Measurements from ENCODE around the gene ACVR1B. TPM values are rescaled to one million over a fixed set of nuclear protein-coding genes. Genes with fewer than 3 reads are reported as not detected.

ACVR1B gene
- total RNA-seq, 2 donors from 2014 or later = 16.6 to 17.5 TPM

- H3K27me3 Mint-ChIP-seq = peaks cover 12 to 19% of the 10 kb centered on the region in 2 donors
- no peak overlapping the region for H3K4me3 Mint-ChIP-seq
- ATAC-seq = peak in 1 of 2 donors; percentile 28
- no peak for DNase-seq (ENCODE audit: low spot score)
- peaks cover 6% of the 10 kb centered on the region for H3K9me3 Mint-ChIP-seq
- H3K27ac Mint-ChIP-seq = no peak overlapping the region
- H3K36me3 Mint-ChIP-seq = peaks cover 14% of the 10 kb centered on the region
- H3K4me1 Mint-ChIP-seq (ENCODE audit: low read depth in 2 of 2) = peaks cover 0 to 9% of the 10 kb centered on the region in 2 donors
These were observed 8.9 kb upstream of the ACVR1B start for GRCh38 chr12:51942501-51943000.

- no peak for ATAC-seq
- peaks cover 14% of the 10 kb centered on the region for H3K36me3 Mint-ChIP-seq
- peaks cover 0 to 9% of the 10 kb centered on the region in 2 donors for H3K4me1 Mint-ChIP-seq (ENCODE audit: low read depth in 2 of 2)
- H3K27ac Mint-ChIP-seq = no peak overlapping the region
- no peak overlapping the region for H3K4me3 Mint-ChIP-seq
- no peak for DNase-seq (ENCODE audit: low spot score)
- peaks cover 6% of the 10 kb centered on the region for H3K9me3 Mint-ChIP-seq
- H3K27me3 Mint-ChIP-seq = peaks cover 19% of the 10 kb centered on the region in 2 donors
These were observed 8.2 kb upstream of the ACVR1B start for GRCh38 chr12:51943346-51943745.

GRCh38 chr12:51944608-51945233, 6.8 kb upstream of the ACVR1B start:
- Mint-ChIP-seq H3K36me3 (peaks cover 14% of the 10 kb centered on the region), H3K9me3 (peaks cover 6% of the 10 kb centered on the region), H3K27ac (no peak overlapping the region), H3K4me3 (no peak overlapping the region), H3K4me1 (ENCODE audit: low read depth in 2 of 2) (peaks cover 0 to 11% of the 10 kb centered on the region in 2 donors), H3K27me3 (peaks cover 21 to 24% of the 10 kb centered on the region in 2 donors)
- no peak for ATAC-seq
- DNase-seq (ENCODE audit: low spot score) = no peak

- Mint-ChIP-seq H3K4me3 (no peak overlapping the region), H3K9me3 (peaks cover 6% of the 10 kb centered on the region), H3K27ac (no peak overlapping the region), H3K4me1 (ENCODE audit: low read depth in 2 of 2) (peaks cover 6 to 11% of the 10 kb centered on the region in 2 donors), H3K27me3 (peaks cover 17 to 21% of the 10 kb centered on the region in 2 donors), H3K36me3 (peaks cover 14% of the 10 kb centered on the region)
- DNase-seq (ENCODE audit: low spot score) (no peak), ATAC-seq (no peak)
These were observed 4.1 kb upstream of the ACVR1B start for GRCh38 chr12:51947246-51947996.

GRCh38 chr12:51948066-51948465, 3.4 kb upstream of the ACVR1B start:
- Mint-ChIP-seq H3K27me3 (peaks cover 17 to 21% of the 10 kb centered on the region in 2 donors), H3K9me3 (peaks cover 6% of the 10 kb centered on the region), H3K36me3 (peaks cover 14% of the 10 kb centered on the region), H3K27ac (peak overlapping the region in 1 of 2 donors; percentile 32), H3K4me3 (no peak overlapping the region), H3K4me1 (ENCODE audit: low read depth in 2 of 2) (peaks cover 10 to 17% of the 10 kb centered on the region in 2 donors)
- ATAC-seq (no peak), DNase-seq (ENCODE audit: low spot score) (no peak)

- ATAC-seq (no peak), DNase-seq (ENCODE audit: low spot score) (no peak)
- peak overlapping the region; percentile 60 for H3K4me3 Mint-ChIP-seq
- H3K9me3 Mint-ChIP-seq = peaks cover 1% of the 10 kb centered on the region
- H3K4me1 Mint-ChIP-seq (ENCODE audit: low read depth in 2 of 2) = peaks cover 24 to 32% of the 10 kb centered on the region in 2 donors
- peaks cover 10% of the 10 kb centered on the region for H3K36me3 Mint-ChIP-seq
- H3K27me3 Mint-ChIP-seq = peaks cover 11 to 21% of the 10 kb centered on the region in 2 donors
- H3K27ac Mint-ChIP-seq = peak overlapping the region in 1 of 2 donors; percentile 13
These were observed 2.0 kb upstream of the ACVR1B start for GRCh38 chr12:51949342-51950030.

- DNase-seq (ENCODE audit: low spot score) (no peak), ATAC-seq (no peak)
- H3K4me3 Mint-ChIP-seq = peak overlapping the region; percentile 92
- peaks cover 37 to 42% of the 10 kb centered on the region in 2 donors for H3K4me1 Mint-ChIP-seq (ENCODE audit: low read depth in 2 of 2)
- no peaks in the 10 kb centered on the region for H3K9me3 Mint-ChIP-seq
- peak overlapping the region; percentile 61 to 89 for H3K27ac Mint-ChIP-seq
- peaks cover 10 to 21% of the 10 kb centered on the region in 2 donors for H3K27me3 Mint-ChIP-seq
- H3K36me3 Mint-ChIP-seq = no peaks in the 10 kb centered on the region
These were observed 759 bp upstream of the ACVR1B start for GRCh38 chr12:51950682-51951198.

- DNase-seq (ENCODE audit: low spot score) = no peak
- H3K4me3 Mint-ChIP-seq = peak overlapping the region; percentile 59
- peaks cover 10 to 20% of the 10 kb centered on the region in 2 donors for H3K27me3 Mint-ChIP-seq
- H3K9me3 Mint-ChIP-seq = no peaks in the 10 kb centered on the region
- H3K36me3 Mint-ChIP-seq = no peaks in the 10 kb centered on the region
- H3K27ac Mint-ChIP-seq = peak overlapping the region in 1 of 2 donors; percentile 64
- H3K4me1 Mint-ChIP-seq (ENCODE audit: low read depth in 2 of 2) = peaks cover 43 to 46% of the 10 kb centered on the region in 2 donors
- ATAC-seq = peak in 1 of 2 donors; percentile 15
These were observed 584 bp downstream of the ACVR1B start for GRCh38 chr12:51951843-51952722.

- Mint-ChIP-seq H3K9me3 (no peaks in the 10 kb centered on the region), H3K4me3 (peak overlapping the region; percentile 59), H3K27me3 (peaks cover 7 to 10% of the 10 kb centered on the region in 2 donors), H3K36me3 (no peaks in the 10 kb centered on the region), H3K27ac (peak overlapping the region; percentile 11 to 12), H3K4me1 (ENCODE audit: low read depth in 2 of 2) (peaks cover 43 to 46% of the 10 kb centered on the region in 2 donors)
- DNase-seq (ENCODE audit: low spot score) (no peak), ATAC-seq (no peak)
These were observed 1.6 kb downstream of the ACVR1B start for GRCh38 chr12:51953089-51953488.

GRCh38 chr12:51953864-51954263, 2.4 kb downstream of the ACVR1B start:
- H3K9me3 Mint-ChIP-seq = no peaks in the 10 kb centered on the region
- no peak for ATAC-seq
- peak overlapping the region; percentile 11 to 12 for H3K27ac Mint-ChIP-seq
- DNase-seq (ENCODE audit: low spot score) = no peak
- peaks cover 43 to 46% of the 10 kb centered on the region in 2 donors for H3K4me1 Mint-ChIP-seq (ENCODE audit: low read depth in 2 of 2)
- H3K36me3 Mint-ChIP-seq = no peaks in the 10 kb centered on the region
- H3K27me3 Mint-ChIP-seq = peaks cover 7 to 8% of the 10 kb centered on the region in 2 donors
- peak overlapping the region; percentile 59 for H3K4me3 Mint-ChIP-seq

- Mint-ChIP-seq H3K36me3 (peaks cover 7% of the 10 kb centered on the region), H3K9me3 (no peaks in the 10 kb centered on the region), H3K4me1 (ENCODE audit: low read depth in 2 of 2) (peaks cover 49 to 52% of the 10 kb centered on the region in 2 donors), H3K4me3 (no peak overlapping the region), H3K27ac (peak overlapping the region; percentile 11 to 12), H3K27me3 (peaks cover 3 to 4% of the 10 kb centered on the region in 2 donors)
- DNase-seq (ENCODE audit: low spot score) (no peak), ATAC-seq (no peak)
These were observed 3.3 kb downstream of the ACVR1B start for GRCh38 chr12:51954561-51955361.

- H3K4me1 Mint-ChIP-seq (ENCODE audit: low read depth in 2 of 2) = peaks cover 47 to 55% of the 10 kb centered on the region in 2 donors
- H3K4me3 Mint-ChIP-seq = no peak overlapping the region
- ATAC-seq (no peak), DNase-seq (ENCODE audit: low spot score) (no peak)
- H3K36me3 Mint-ChIP-seq = peaks cover 9% of the 10 kb centered on the region
- no peak overlapping the region for H3K27ac Mint-ChIP-seq
- H3K27me3 Mint-ChIP-seq = no peaks in the 10 kb centered on the region
- H3K9me3 Mint-ChIP-seq = no peaks in the 10 kb centered on the region
These were observed 4.2 kb downstream of the ACVR1B start for GRCh38 chr12:51955702-51956101.
